Loucy (cell line): Measurements from ENCODE around the gene AP3D1.

Experiments
- H2AFZ ChIP-seq: fragments of 200-600 bp; sonication (generic); 2 replicates; pipeline ENCODE4 v1.6.0; 2016; ENCODE audit warnings: antibody characterized with exemption, mild to moderate bottlenecking, low read length, moderate library complexity
- H3F3A ChIP-seq: fragments of 200-600 bp; 2 replicates; pipeline ENCODE4 v1.6.0; 2016; ENCODE audit warnings: antibody characterized with exemption, low read depth, mild to moderate bottlenecking
- H3K27me3 ChIP-seq: fragments of 200-600 bp; sonication (generic); 2 replicates; pipeline ENCODE4 v1.6.1; 2014; ENCODE audit warnings: low read length, mild to moderate bottlenecking; ENCODE audit not compliant: insufficient read depth, poor library complexity, severe bottlenecking
- H3K36me3 ChIP-seq: fragments of 200-600 bp; sonication (generic); 2 replicates; pipeline ENCODE4 v1.6.1; 2016; ENCODE audit warnings: low read length; ENCODE audit not compliant: insufficient read depth
- H3K4me1 ChIP-seq: fragments of 200-600 bp; sonication (generic); 2 replicates; pipeline ENCODE4 v1.5.1; 2014; ENCODE audit warnings: low read length, mild to moderate bottlenecking; ENCODE audit not compliant: insufficient read depth, poor library complexity, severe bottlenecking
- H3K4me2 ChIP-seq: fragments of 200-600 bp; sonication (generic); 2 replicates; pipeline ENCODE4 v1.6.0; 2014; ENCODE audit warnings: antibody characterized with exemption, low read length, low read depth, mild to moderate bottlenecking; ENCODE audit not compliant: poor library complexity, severe bottlenecking
- H3K4me3 ChIP-seq: fragments of 200-600 bp; sonication (generic); 2 replicates; pipeline ENCODE4 v1.5.1; 2014; ENCODE audit warnings: low read length, mild to moderate bottlenecking, mixed read lengths; ENCODE audit not compliant: poor library complexity, severe bottlenecking
- H3K79me2 ChIP-seq: fragments of 200-600 bp; sonication (generic); 2 replicates; pipeline ENCODE4 v1.6.1; 2014; ENCODE audit warnings: low read length; ENCODE audit not compliant: insufficient read depth
- H3K9ac ChIP-seq: fragments of 200-600 bp; sonication (generic); 2 replicates; pipeline ENCODE4 v1.6.0; 2014; ENCODE audit warnings: mild to moderate bottlenecking, low read depth, low read length, moderate library complexity; ENCODE audit not compliant: poor library complexity, severe bottlenecking
- H3K9me2 ChIP-seq: fragments of 200-600 bp; sonication (generic); replicated peaks from 2 replicates; pipeline ENCODE4 v1.6.1; 2016; ENCODE audit warnings: low read depth, low read length, mixed read lengths
- H3K9me3 ChIP-seq: fragments of 200-600 bp; sonication (generic); 2 replicates; pipeline ENCODE4 v1.6.1; 2014; ENCODE audit warnings: mild to moderate bottlenecking, antibody characterized with exemption, low read length, low read depth; ENCODE audit not compliant: insufficient read depth
- H4K20me1 ChIP-seq: fragments of 200-600 bp; sonication (generic); 2 replicates; pipeline ENCODE4 v1.6.0; 2014; ENCODE audit warnings: antibody characterized with exemption, low read length, mild to moderate bottlenecking; ENCODE audit not compliant: insufficient read depth, poor library complexity, severe bottlenecking
- CTCF ChIP-seq: fragments of 200-600 bp; sonication (generic); conservative IDR thresholded peaks from 2 replicates; pipeline ENCODE4 v1.5.1; 2014; ENCODE audit warnings: mild to moderate bottlenecking, antibody characterized with exemption, low read length
- EZH2phosphoT487 ChIP-seq: fragments of 200-600 bp; IDR thresholded peaks from 2 replicates; pipeline ENCODE4 v1.6.1; 2018; ENCODE audit warnings: antibody characterized with exemption, mild to moderate bottlenecking, moderate library complexity, borderline replicate concordance

The AP3D1 gene

GRCh38 chr19:2117215-2117960 lies 34.0 kb downstream of the AP3D1 start:
- peaks cover 90% of the 10 kb centered on the region; the same call in 1 of the 2 replicates for H3K36me3 ChIP-seq

DNA sequence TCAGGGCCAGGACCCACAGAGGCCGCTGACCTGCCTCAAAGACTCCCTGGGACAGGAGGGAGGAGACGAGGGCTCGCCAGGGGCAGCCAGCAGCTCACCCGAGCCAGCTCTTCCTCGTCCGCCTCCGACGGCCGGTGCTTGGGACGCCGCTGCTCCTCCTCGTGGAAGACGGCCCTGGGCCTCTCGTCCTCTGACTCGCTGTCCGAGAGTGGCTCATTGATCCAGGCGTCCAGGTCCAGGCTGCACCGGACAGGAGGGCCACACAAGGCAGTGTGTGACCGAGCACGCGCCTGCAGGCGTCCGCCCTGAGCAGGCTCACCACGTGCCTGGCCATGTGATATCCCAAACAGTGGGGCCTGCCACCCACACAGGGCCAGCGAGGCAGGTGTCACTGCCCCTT lies 34.9 kb downstream of the AP3D1 start:
- Histone ChIP-seq H3K36me3 (peaks cover 90% of the 10 kb centered on the region; the same call in 1 of the 2 replicates), H3K9me2 (no peaks in the 10 kb centered on the region)

More at GRCh38 chr19:2117215-2117960, 34.0 kb downstream of the AP3D1 start:
- Histone ChIP-seq H3K4me2 (no peak overlapping the region), H3K9me3 (no peaks in the 10 kb centered on the region), H3K4me3 (no peak overlapping the region), H3K79me2 (no peaks in the 10 kb centered on the region), H3K9me2 (no peaks in the 10 kb centered on the region), H4K20me1 (no peaks in the 10 kb centered on the region), H3K4me1 (no peaks in the 10 kb centered on the region), H3F3A (no peaks in the 10 kb centered on the region), H3K9ac (no peak overlapping the region), H3K27me3 (no peaks in the 10 kb centered on the region), H2AFZ (no peak overlapping the region)
- TF ChIP-seq EZH2phosphoT487 (no peak), CTCF (no peak)

DNA sequence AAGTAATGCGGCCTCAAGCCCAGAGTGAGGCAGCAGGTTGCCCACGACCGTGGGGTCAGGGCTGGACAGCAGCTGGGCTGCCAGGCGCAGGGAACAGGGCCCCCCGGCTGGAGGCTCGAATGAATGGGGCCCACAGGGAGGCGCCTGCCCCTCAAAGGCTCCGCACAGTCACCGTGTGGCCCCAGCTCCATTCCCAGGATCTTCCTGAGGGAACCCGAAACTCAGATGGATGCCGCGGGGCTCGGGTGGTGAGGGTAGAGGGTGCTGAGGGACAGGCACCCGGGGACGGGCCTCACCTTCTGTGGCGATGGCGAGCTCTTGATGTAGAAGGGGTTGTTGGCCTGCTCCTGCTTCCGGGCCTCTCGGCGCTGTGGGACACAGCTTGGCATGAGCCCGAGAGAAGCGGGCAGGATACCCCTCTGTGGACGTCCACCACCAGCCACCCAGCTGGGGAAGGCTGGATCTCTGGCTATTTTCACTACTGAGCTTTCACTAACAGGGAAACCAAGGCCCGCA lies 35.4 kb downstream of the AP3D1 start:
- no peaks in the 10 kb centered on the region for H3K27me3 ChIP-seq
- H3K9ac ChIP-seq, result no peak overlapping the region
- H3K36me3 ChIP-seq, result peaks cover 90% of the 10 kb centered on the region; the same call in 1 of the 2 replicates
- no peak overlapping the region for H3K4me3 ChIP-seq
- no peaks in the 10 kb centered on the region for H3K79me2 ChIP-seq
- H4K20me1 ChIP-seq, result no peaks in the 10 kb centered on the region
- TF ChIP-seq CTCF (no peak), EZH2phosphoT487 (no peak)
- H3K9me3 ChIP-seq, result no peaks in the 10 kb centered on the region
- no peaks in the 10 kb centered on the region for H3F3A ChIP-seq
- H3K4me2 ChIP-seq, result no peak overlapping the region
- H2AFZ ChIP-seq, result no peak overlapping the region
- H3K4me1 ChIP-seq, result no peaks in the 10 kb centered on the region
- H3K9me2 ChIP-seq, result no peaks in the 10 kb centered on the region

More for the DNA sequence above, 34.9 kb downstream of the AP3D1 start:
- Histone ChIP-seq H3K9ac (no peak overlapping the region), H4K20me1 (no peaks in the 10 kb centered on the region), H3K79me2 (no peaks in the 10 kb centered on the region), H3K9me3 (no peaks in the 10 kb centered on the region), H2AFZ (no peak overlapping the region), H3K27me3 (no peaks in the 10 kb centered on the region), H3K4me2 (no peak overlapping the region), H3K4me3 (no peak overlapping the region), H3K4me1 (no peaks in the 10 kb centered on the region), H3F3A (no peaks in the 10 kb centered on the region)
- TF ChIP-seq EZH2phosphoT487, result no peak
- TF ChIP-seq CTCF, result no peak
